ENCODE measurements around the gene ZBTB7C. TPM values are rescaled to one million over a fixed set of nuclear protein-coding genes. Genes with fewer than 3 reads are reported as not detected.

The ZBTB7C gene
- total and polyA plus RNA-seq, 2 of the 8 experiments (the other 6 are each of a cell fraction or from before 2014, with no cell fraction given) = 0.15 to 0.45 TPM

DNA sequence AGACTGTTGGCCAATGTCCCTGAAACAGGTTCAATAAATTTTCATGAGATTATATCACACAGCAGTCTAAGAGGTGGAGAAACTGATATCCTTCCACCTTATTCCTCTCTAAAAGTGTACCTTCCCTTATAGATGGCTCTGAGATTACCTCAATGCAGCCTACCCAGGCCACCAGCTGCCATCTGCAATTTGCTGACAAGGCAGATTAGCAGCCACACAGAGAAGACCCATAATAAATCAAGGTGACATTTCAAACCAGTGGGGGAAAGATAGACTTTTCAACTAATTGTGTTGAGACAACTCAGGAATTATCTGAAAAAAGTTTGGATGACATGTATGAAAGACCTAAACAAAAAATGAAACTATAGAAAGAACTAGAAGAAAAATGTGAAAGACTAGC is 43.2 kb downstream of the ZBTB7C start:
- no peak for DNase-seq (ENCODE audit: low read depth in 1 of 2, low spot score in 2 of 2)
- POLR2A ChIA-PET (ENCODE audit: partially characterized antibody) = no interaction called here
- Histone ChIP-seq H2BK20ac (ENCODE audit: low read length) (no peak overlapping the region), H3K14ac (ENCODE audit: insufficient read length) (no peak overlapping the region), H3K23me2 (ENCODE audit: low read depth, low read length) (no peaks in the 10 kb centered on the region), H3K4me3 (ENCODE audit: extremely low read depth in 1 of 4, insufficient read depth in 2 of 4, low read depth in 3 of 4, low read length in 4 of 4) (no peak overlapping the region), H3K23ac (ENCODE audit: insufficient read length) (no peak overlapping the region), H4K20me1 (replicated peaks in 1 of 2; ENCODE audit: control insufficient read depth in 1 of 2, insufficient read depth in 2 of 2, low read length in 2 of 2) (no peaks in the 10 kb centered on the region), H3K4me1 (replicated peaks in 1 of 4; ENCODE audit: control insufficient read depth in 3 of 4, insufficient read depth in 4 of 4, low read length in 3 of 4) (peaks cover 0 to 5% (median under 1%) of the 10 kb centered on the region in 4 experiments; a peak in 5 of 7 replicates), H2BK15ac (ENCODE audit: low read length) (no peak overlapping the region), H4K5ac (ENCODE audit: insufficient read length, low read depth, low read length) (no peak overlapping the region), H2AFZ (ENCODE audit: low read length) (no peak overlapping the region), H3K4me2 (ENCODE audit: insufficient read depth in 1 of 2, low read depth in 2 of 2, low read length in 2 of 2) (no peak overlapping the region), H3K79me2 (ENCODE audit: control insufficient read depth in 1 of 2, insufficient read depth in 2 of 2, low read length in 2 of 2) (no peaks in the 10 kb centered on the region), H3K56ac (replicated peaks; ENCODE audit: insufficient read length, low read depth, low read length) (no peak overlapping the region), H2BK120ac (replicated peaks; ENCODE audit: low read depth, low read length) (no peak overlapping the region), H2BK12ac (ENCODE audit: low read depth, low read length) (no peak overlapping the region), H3K9me3 (ENCODE audit: insufficient read depth in 2 of 2, low read depth in 1 of 2, low read length in 1 of 2) (peaks cover 0 to 10% of the 10 kb centered on the region in 2 experiments; a peak in 1 of 4 replicates), H4K8ac (ENCODE audit: extremely low read depth, insufficient read depth, low read length) (no peak overlapping the region), H2AK5ac (ENCODE audit: low read depth, low read length) (no peak overlapping the region), H3K18ac (ENCODE audit: extremely low read depth, low read length) (no peak overlapping the region), H3K27ac (ENCODE audit: low read depth, low read length) (no peak overlapping the region), H3K79me1 (ENCODE audit: low read depth, low read length) (no peaks in the 10 kb centered on the region), H3K4ac (replicated peaks; ENCODE audit: insufficient read length, low read depth, low read length) (no peak overlapping the region), H2BK5ac (ENCODE audit: low read depth, low read length) (no peak overlapping the region), H3K36me3 (ENCODE audit: control insufficient read depth in 2 of 4, insufficient read depth in 4 of 4, low read length in 3 of 4) (no peaks in the 10 kb centered on the region), H3K27me3 (replicated peaks in 1 of 4; ENCODE audit: control insufficient read depth in 3 of 4, extremely low read depth in 1 of 4, insufficient read depth in 3 of 4, low read length in 3 of 4) (no peaks in the 10 kb centered on the region; a peak in 1 of 7 replicates), H4K91ac (replicated peaks; ENCODE audit: insufficient read length, low read length) (no peak overlapping the region), H3K9ac (replicated peaks in 1 of 4; ENCODE audit: extremely low read depth in 1 of 4, low read depth in 3 of 4, low read length in 3 of 4) (no peak overlapping the region)
- TF ChIP-seq CBX8 (IDR thresholded peaks at IDR 0.05; ENCODE audit: borderline replicate concordance, low read depth, low read length) (no peak), MAFK (IDR thresholded peaks at IDR 0.05; ENCODE audit: low read depth, low read length) (peak; percentile 87)
- FAIRE-seq = no peak
- CTCF ChIA-PET (ENCODE audit: partially characterized antibody) = interaction anchor here (1.4 kb wide), 1 partner anchor 25 kb away, joined by 3 read pairs; no protein-coding TSS in a partner anchor
